Thoracic aorta (tissue), 2 donors: ENCODE data around the gene PDE2A. TPM values are rescaled to one million over a fixed set of nuclear protein-coding genes. Genes with fewer than 3 reads are reported as not detected.

ENCODE experiments used
- ATAC-seq: fragments of 150-250 bp; one replicate; pipeline ENCODE4 v1.8.0; 2017; ENCODE audit warnings: low read depth; ENCODE audit not compliant: insufficient number of reproducible peaks, low FRiP score
- DNase-seq: peaks from one replicate; pipeline ENCODE4 v3.0.0-alpha.2; 2020; ENCODE audit warnings: low spot score
- H3K27ac ChIP-seq, 2 donors: fragments of 200-600 bp; sonication (generic); 1 replicate in 1 of 2; 2 replicates in 1 of 2; pipeline ENCODE4 v1.5.1; 2016; ENCODE audit warnings: mild to moderate bottlenecking in 2 of 2, moderate library complexity in 2 of 2
- H3K27me3 ChIP-seq: fragments of 200-600 bp; sonication (generic); replicated peaks from 2 replicates; pipeline ENCODE4 v1.6.0; 2016; ENCODE audit warnings: mild to moderate bottlenecking; ENCODE audit not compliant: insufficient read depth
- H3K36me3 ChIP-seq: fragments of 200-600 bp; sonication (generic); one replicate; pipeline ENCODE4 v1.5.1; 2016
- H3K4me1 ChIP-seq, 2 donors: fragments of 200-600 bp; sonication (generic); 1 replicate in 1 of 2; 2 replicates in 1 of 2; pipeline versions ENCODE4 v1.5.1 to v1.6.0; 2016; ENCODE audit warnings: low read depth in 2 of 2, mild to moderate bottlenecking in 1 of 2; ENCODE audit not compliant: control insufficient read depth in 1 of 2
- H3K4me3 ChIP-seq: fragments of 200-600 bp; sonication (generic); 2 replicates; pipeline ENCODE4 v1.5.1; 2016; ENCODE audit warnings: mild to moderate bottlenecking
- H3K9me3 ChIP-seq: fragments of 200-600 bp; sonication (generic); 2 replicates; pipeline ENCODE4 v1.5.1; 2016
- CTCF ChIP-seq: fragments of 200-600 bp; sonication (generic); IDR thresholded peaks from one replicate; pipeline ENCODE4 v1.5.1; 2019; ENCODE audit warnings: antibody characterized with exemption
- total RNA-seq, 2 donors: library from RNA; depleted of rRNA; stranded (reverse); fragments of >200 nt; gene quantifications; one replicate each; pipeline versions ENCODE4 v1.1.0 to v1.2.3, GENCODE V29; 2016

Gene PDE2A
- total RNA-seq, 2 donors from 2014 or later: 28.1 to 37.1 TPM

- DNase-seq: no peak
- no peak for ATAC-seq
- H3K27me3 ChIP-seq: no peaks in the 10 kb centered on the region
- H3K36me3 ChIP-seq: peaks cover 76% of the 10 kb centered on the region
- H3K9me3 ChIP-seq: no peaks in the 10 kb centered on the region
- TF ChIP-seq CTCF: no peak
- H3K4me1 ChIP-seq: no peaks in the 10 kb centered on the region
- no peak overlapping the region for H3K27ac ChIP-seq
- H3K4me3 ChIP-seq: no peak overlapping the region
These were observed 19.2 kb upstream of the PDE2A start for GRCh38 chr11:72693271-72693968.

GRCh38 chr11:72692498-72693237, 18.4 kb upstream of the PDE2A start:
- H3K36me3 ChIP-seq: peaks cover 80% of the 10 kb centered on the region
- no peaks in the 10 kb centered on the region for H3K27me3 ChIP-seq
- ATAC-seq: no peak
- H3K9me3 ChIP-seq: no peaks in the 10 kb centered on the region
- H3K27ac ChIP-seq: no peak overlapping the region
- H3K4me1 ChIP-seq: no peaks in the 10 kb centered on the region
- no peak for TF ChIP-seq CTCF
- no peak overlapping the region for H3K4me3 ChIP-seq
- DNase-seq: no peak

- Histone ChIP-seq H3K4me1 (no peaks in the 10 kb centered on the region), H3K36me3 (peaks cover 75% of the 10 kb centered on the region), H3K4me3 (no peak overlapping the region), H3K9me3 (no peaks in the 10 kb centered on the region), H3K27me3 (no peaks in the 10 kb centered on the region), H3K27ac (no peak overlapping the region)
- TF ChIP-seq CTCF: no peak
- ATAC-seq (no peak), DNase-seq (no peak)
These were observed 15.9 kb upstream of the PDE2A start for GRCh38 chr11:72690166-72690565.

- Histone ChIP-seq H3K4me1 (peaks cover 2 to 6% of the 10 kb centered on the region in 2 donors), H3K36me3 (peaks cover 63% of the 10 kb centered on the region), H3K27ac (no peak overlapping the region), H3K9me3 (no peaks in the 10 kb centered on the region), H3K27me3 (no peaks in the 10 kb centered on the region), H3K4me3 (no peak overlapping the region)
- ATAC-seq (no peak), DNase-seq (no peak)
- TF ChIP-seq CTCF: no peak
These were observed 14.7 kb upstream of the PDE2A start for GRCh38 chr11:72688929-72689328.

- H3K4me3 ChIP-seq: no peak overlapping the region
- no peak for TF ChIP-seq CTCF
- no peaks in the 10 kb centered on the region for H3K9me3 ChIP-seq
- DNase-seq (no peak), ATAC-seq (no peak)
- no peaks in the 10 kb centered on the region for H3K27me3 ChIP-seq
- H3K27ac ChIP-seq: no peak overlapping the region
- H3K4me1 ChIP-seq: peaks cover 2 to 6% of the 10 kb centered on the region in 2 donors
- peaks cover 60% of the 10 kb centered on the region for H3K36me3 ChIP-seq
These were observed 14.3 kb upstream of the PDE2A start for GRCh38 chr11:72688486-72688885.
